Neutrophil (primary cell): ENCODE results near the gene BBX.

Source experiments
- H3K27ac ChIP-seq: fragments of 200-600 bp; sonication (generic); 2 replicates; pipeline ENCODE4 v1.5.1; 2016; ENCODE audit warnings: mild to moderate bottlenecking, moderate library complexity
- H3K27me3 ChIP-seq: fragments of 200-600 bp; sonication (generic); 2 replicates; pipeline ENCODE4 v1.6.0; 2016; ENCODE audit warnings: mild to moderate bottlenecking
- H3K36me3 ChIP-seq: fragments of 200-600 bp; sonication (generic); 2 replicates; pipeline ENCODE4 v1.5.1; 2017
- H3K4me1 ChIP-seq, 2 experiments: fragments of 200-600 bp in 1 of 2; sonication (generic) in 1 of 2; 1 replicate in 1 of 2; 2 replicates in 1 of 2; pipeline versions ENCODE4 v1.5.1 to v1.6.1; 2013 to 2016; ENCODE audit warnings: low read depth in 1 of 2, low read length in 1 of 2, mild to moderate bottlenecking in 1 of 2, moderate library complexity in 1 of 2; ENCODE audit not compliant: control insufficient read depth in 1 of 2, insufficient read depth in 1 of 2
- H3K4me3 ChIP-seq, 2 experiments: fragments of 200-600 bp in 1 of 2; sonication (generic) in 1 of 2; 1 replicate in 1 of 2; 2 replicates in 1 of 2; pipeline ENCODE4 v1.5.1; 2013 to 2016; ENCODE audit warnings: low read depth in 1 of 2, low read length in 1 of 2, mild to moderate bottlenecking in 1 of 2, moderate library complexity in 1 of 2
- H3K9me3 ChIP-seq: fragments of 200-600 bp; sonication (generic); 2 replicates; pipeline ENCODE4 v1.5.1; 2016
- CTCF ChIP-seq: fragments of 200-600 bp; sonication (generic); IDR thresholded peaks from 2 replicates; pipeline ENCODE4 v1.5.1; 2016; ENCODE audit warnings: antibody characterized with exemption

BBX gene

GRCh38 chr3:107753494-107753893, 230.7 kb downstream of the BBX start:
- H3K4me3 ChIP-seq, result no peak overlapping the region
- H3K27ac ChIP-seq, result no peak overlapping the region
- peaks cover 1% of the 10 kb centered on the region for H3K36me3 ChIP-seq
- no peaks in the 10 kb centered on the region for H3K9me3 ChIP-seq
- H3K4me1 ChIP-seq, result no peaks in the 10 kb centered on the region
- no peaks in the 10 kb centered on the region for H3K27me3 ChIP-seq
- TF ChIP-seq CTCF, result no peak

- no peak for TF ChIP-seq CTCF
- H3K36me3 ChIP-seq, result no peaks in the 10 kb centered on the region
- no peaks in the 10 kb centered on the region for H3K4me1 ChIP-seq
- H3K27ac ChIP-seq, result no peak overlapping the region
- no peak overlapping the region for H3K4me3 ChIP-seq
- H3K27me3 ChIP-seq, result no peaks in the 10 kb centered on the region
- H3K9me3 ChIP-seq, result no peaks in the 10 kb centered on the region
Measured at GRCh38 chr3:107753976-107754375, 231.2 kb downstream of the BBX start.

- H3K4me3 ChIP-seq, result no peak overlapping the region
Measured at GRCh38 chr3:107756649-107757048, 233.9 kb downstream of the BBX start.

GRCh38 chr3:107757140-107757539, 234.4 kb downstream of the BBX start:
- Histone ChIP-seq H3K27ac (no peak overlapping the region), H3K9me3 (no peaks in the 10 kb centered on the region), H3K4me3 (no peak overlapping the region), H3K27me3 (no peaks in the 10 kb centered on the region), H3K36me3 (no peaks in the 10 kb centered on the region), H3K4me1 (no peaks in the 10 kb centered on the region)
- TF ChIP-seq CTCF, result no peak

More at GRCh38 chr3:107756649-107757048, 233.9 kb downstream of the BBX start:
- no peak for TF ChIP-seq CTCF
- no peaks in the 10 kb centered on the region for H3K27me3 ChIP-seq
- no peak overlapping the region for H3K27ac ChIP-seq
- H3K36me3 ChIP-seq, result no peaks in the 10 kb centered on the region
- H3K4me1 ChIP-seq, result no peaks in the 10 kb centered on the region
- no peaks in the 10 kb centered on the region for H3K9me3 ChIP-seq

GRCh38 chr3:107760144-107760543, 237.4 kb downstream of the BBX start:
- Histone ChIP-seq H3K36me3 (no peaks in the 10 kb centered on the region), H3K4me1 (no peaks in the 10 kb centered on the region), H3K9me3 (no peaks in the 10 kb centered on the region), H3K27ac (no peak overlapping the region), H3K4me3 (no peak overlapping the region), H3K27me3 (no peaks in the 10 kb centered on the region)
- TF ChIP-seq CTCF, result no peak

- no peak overlapping the region for H3K4me3 ChIP-seq
- no peaks in the 10 kb centered on the region for H3K36me3 ChIP-seq
- no peaks in the 10 kb centered on the region for H3K27me3 ChIP-seq
- TF ChIP-seq CTCF, result no peak
- H3K9me3 ChIP-seq, result no peaks in the 10 kb centered on the region
- H3K4me1 ChIP-seq, result no peaks in the 10 kb centered on the region
- H3K27ac ChIP-seq, result no peak overlapping the region
Measured at GRCh38 chr3:107761391-107761790, 238.6 kb downstream of the BBX start.
